ENCODE data around the gene OSBPL7. TPM values are rescaled to one million over a fixed set of nuclear protein-coding genes. Genes with fewer than 3 reads are reported as not detected.

Gene OSBPL7
- total and polyA plus RNA-seq, 4 donors = 0.51 to 2.4 (median 1.4) TPM

DNA sequence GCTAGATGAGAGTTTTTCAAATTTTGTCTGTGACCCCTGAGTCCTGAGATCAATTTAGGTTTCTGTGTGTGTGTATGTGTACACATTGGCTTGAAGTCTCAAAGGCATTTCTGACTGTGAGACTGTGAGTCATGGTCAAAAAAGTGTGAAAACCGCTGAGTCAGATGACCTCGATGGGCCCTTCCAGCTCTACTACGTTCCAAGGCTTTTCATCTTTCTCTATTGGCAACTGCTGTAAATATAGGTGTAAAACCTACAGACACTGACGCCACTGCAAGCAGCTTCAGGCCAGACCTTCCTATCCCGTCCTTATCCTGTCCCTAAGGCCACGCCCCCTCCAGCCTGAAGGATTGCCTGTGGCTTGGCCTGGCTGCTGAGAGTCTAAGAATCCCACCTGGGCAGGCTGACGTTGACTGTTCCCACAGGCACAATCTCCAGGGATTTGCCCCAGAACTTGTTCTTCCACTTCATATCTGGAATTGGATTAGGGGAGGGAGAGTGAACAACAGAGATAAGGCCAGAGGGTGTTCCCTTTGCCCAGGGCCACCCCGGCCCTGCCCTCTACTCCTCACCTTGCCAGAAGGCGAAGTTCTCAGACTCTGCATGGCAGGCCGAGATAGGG lies 11.3 kb downstream of the OSBPL7 start:
- peaks cover 0 to 8% (median 1%) of the 10 kb centered on the region in 4 donors for H3K36me3 ChIP-seq (ENCODE audit: control insufficient read depth in 4 of 4, insufficient read depth in 3 of 4, low read depth in 1 of 4, low read length in 3 of 4)
- H3K9ac ChIP-seq (ENCODE audit: low read depth in 1 of 2, low read length in 2 of 2) = no peak overlapping the region
- WGBS = 73% methylated on average over 10 of the region's 10 CpGs
- H3K4me1 ChIP-seq (ENCODE audit: control insufficient read depth in 4 of 4, insufficient read depth in 4 of 4, low read length in 3 of 4) = no peaks in the 10 kb centered on the region
- H3K4me3 ChIP-seq (ENCODE audit: low read depth in 1 of 3, low read length in 3 of 3) = no peak overlapping the region
- H3K9me3 ChIP-seq (ENCODE audit: control insufficient read depth in 4 of 4, low read length in 3 of 4) = no peaks in the 10 kb centered on the region
- DNase-seq (ENCODE audit: low spot score) = no peak
- no peaks in the 10 kb centered on the region for H3K27me3 ChIP-seq (ENCODE audit: control insufficient read depth in 4 of 4, insufficient read depth in 4 of 4, low read length in 3 of 4)
- no peak for TF ChIP-seq SP1 (IDR thresholded peaks at IDR 0.05)
- no peak for TF ChIP-seq FOXA2 (IDR thresholded peaks at IDR 0.05)
- TF ChIP-seq JUND (IDR thresholded peaks at IDR 0.05) = no peak
- TF ChIP-seq RAD21 (IDR thresholded peaks at IDR 0.05) = no peak
- no peak for TF ChIP-seq NR2F2 (IDR thresholded peaks at IDR 0.05)
- TF ChIP-seq EGR1 (IDR thresholded peaks at IDR 0.05; ENCODE audit: low read depth in 2 of 2) = no peak
- TF ChIP-seq, protein P1, sequence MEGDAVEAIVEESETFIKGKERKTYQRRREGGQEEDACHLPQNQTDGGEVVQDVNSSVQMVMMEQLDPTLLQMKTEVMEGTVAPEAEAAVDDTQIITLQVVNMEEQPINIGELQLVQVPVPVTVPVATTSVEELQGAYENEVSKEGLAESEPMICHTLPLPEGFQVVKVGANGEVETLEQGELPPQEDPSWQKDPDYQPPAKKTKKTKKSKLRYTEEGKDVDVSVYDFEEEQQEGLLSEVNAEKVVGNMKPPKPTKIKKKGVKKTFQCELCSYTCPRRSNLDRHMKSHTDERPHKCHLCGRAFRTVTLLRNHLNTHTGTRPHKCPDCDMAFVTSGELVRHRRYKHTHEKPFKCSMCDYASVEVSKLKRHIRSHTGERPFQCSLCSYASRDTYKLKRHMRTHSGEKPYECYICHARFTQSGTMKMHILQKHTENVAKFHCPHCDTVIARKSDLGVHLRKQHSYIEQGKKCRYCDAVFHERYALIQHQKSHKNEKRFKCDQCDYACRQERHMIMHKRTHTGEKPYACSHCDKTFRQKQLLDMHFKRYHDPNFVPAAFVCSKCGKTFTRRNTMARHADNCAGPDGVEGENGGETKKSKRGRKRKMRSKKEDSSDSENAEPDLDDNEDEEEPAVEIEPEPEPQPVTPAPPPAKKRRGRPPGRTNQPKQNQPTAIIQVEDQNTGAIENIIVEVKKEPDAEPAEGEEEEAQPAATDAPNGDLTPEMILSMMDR (IDR thresholded peaks at IDR 0.05; ENCODE audit: low read depth, low read length, missing input control) = no peak
- TF ChIP-seq, protein P2, sequence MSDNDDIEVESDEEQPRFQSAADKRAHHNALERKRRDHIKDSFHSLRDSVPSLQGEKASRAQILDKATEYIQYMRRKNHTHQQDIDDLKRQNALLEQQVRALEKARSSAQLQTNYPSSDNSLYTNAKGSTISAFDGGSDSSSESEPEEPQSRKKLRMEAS (IDR thresholded peaks at IDR 0.05) = no peak
- TF ChIP-seq, protein P3, sequence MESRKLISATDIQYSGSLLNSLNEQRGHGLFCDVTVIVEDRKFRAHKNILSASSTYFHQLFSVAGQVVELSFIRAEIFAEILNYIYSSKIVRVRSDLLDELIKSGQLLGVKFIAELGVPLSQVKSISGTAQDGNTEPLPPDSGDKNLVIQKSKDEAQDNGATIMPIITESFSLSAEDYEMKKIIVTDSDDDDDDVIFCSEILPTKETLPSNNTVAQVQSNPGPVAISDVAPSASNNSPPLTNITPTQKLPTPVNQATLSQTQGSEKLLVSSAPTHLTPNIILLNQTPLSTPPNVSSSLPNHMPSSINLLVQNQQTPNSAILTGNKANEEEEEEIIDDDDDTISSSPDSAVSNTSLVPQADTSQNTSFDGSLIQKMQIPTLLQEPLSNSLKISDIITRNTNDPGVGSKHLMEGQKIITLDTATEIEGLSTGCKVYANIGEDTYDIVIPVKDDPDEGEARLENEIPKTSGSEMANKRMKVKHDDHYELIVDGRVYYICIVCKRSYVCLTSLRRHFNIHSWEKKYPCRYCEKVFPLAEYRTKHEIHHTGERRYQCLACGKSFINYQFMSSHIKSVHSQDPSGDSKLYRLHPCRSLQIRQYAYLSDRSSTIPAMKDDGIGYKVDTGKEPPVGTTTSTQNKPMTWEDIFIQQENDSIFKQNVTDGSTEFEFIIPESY (IDR thresholded peaks at IDR 0.05) = no peak
- TF ChIP-seq, protein P4, sequence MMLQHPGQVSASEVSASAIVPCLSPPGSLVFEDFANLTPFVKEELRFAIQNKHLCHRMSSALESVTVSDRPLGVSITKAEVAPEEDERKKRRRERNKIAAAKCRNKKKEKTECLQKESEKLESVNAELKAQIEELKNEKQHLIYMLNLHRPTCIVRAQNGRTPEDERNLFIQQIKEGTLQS (IDR thresholded peaks at IDR 0.05) = no peak
- no peak for TF ChIP-seq RXRA (IDR thresholded peaks at IDR 0.05)
- TF ChIP-seq TAF1 (conservative IDR thresholded peaks at IDR 0.05) = no peak
- TF ChIP-seq FOXA1 (IDR thresholded peaks at IDR 0.05) = no peak
- no peak for TF ChIP-seq HNF4A (conservative IDR thresholded peaks at IDR 0.05)
- no peak for TF ChIP-seq YY1 (IDR thresholded peaks at IDR 0.05)
- TF ChIP-seq HNF4G (IDR thresholded peaks at IDR 0.05) = no peak
- TF ChIP-seq, protein P5, sequence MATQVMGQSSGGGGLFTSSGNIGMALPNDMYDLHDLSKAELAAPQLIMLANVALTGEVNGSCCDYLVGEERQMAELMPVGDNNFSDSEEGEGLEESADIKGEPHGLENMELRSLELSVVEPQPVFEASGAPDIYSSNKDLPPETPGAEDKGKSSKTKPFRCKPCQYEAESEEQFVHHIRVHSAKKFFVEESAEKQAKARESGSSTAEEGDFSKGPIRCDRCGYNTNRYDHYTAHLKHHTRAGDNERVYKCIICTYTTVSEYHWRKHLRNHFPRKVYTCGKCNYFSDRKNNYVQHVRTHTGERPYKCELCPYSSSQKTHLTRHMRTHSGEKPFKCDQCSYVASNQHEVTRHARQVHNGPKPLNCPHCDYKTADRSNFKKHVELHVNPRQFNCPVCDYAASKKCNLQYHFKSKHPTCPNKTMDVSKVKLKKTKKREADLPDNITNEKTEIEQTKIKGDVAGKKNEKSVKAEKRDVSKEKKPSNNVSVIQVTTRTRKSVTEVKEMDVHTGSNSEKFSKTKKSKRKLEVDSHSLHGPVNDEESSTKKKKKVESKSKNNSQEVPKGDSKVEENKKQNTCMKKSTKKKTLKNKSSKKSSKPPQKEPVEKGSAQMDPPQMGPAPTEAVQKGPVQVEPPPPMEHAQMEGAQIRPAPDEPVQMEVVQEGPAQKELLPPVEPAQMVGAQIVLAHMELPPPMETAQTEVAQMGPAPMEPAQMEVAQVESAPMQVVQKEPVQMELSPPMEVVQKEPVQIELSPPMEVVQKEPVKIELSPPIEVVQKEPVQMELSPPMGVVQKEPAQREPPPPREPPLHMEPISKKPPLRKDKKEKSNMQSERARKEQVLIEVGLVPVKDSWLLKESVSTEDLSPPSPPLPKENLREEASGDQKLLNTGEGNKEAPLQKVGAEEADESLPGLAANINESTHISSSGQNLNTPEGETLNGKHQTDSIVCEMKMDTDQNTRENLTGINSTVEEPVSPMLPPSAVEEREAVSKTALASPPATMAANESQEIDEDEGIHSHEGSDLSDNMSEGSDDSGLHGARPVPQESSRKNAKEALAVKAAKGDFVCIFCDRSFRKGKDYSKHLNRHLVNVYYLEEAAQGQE (IDR thresholded peaks at IDR 0.05) = no peak
- no peak for TF ChIP-seq GABPA (IDR thresholded peaks at IDR 0.05 in 1 of 2, conservative IDR thresholded peaks at IDR 0.05 in 1 of 2)
- H3K27ac ChIP-seq (ENCODE audit: low read depth in 1 of 2, low read length in 2 of 2) = no peak overlapping the region

Measured in liver (tissue), 9 donors.